HEK293 (cell line): ENCODE data around the gene UBTD1.

ENCODE experiments used
- ZBTB21 ChIP-seq: fragments of 450-650 bp; formaldehyde crosslinking; IDR thresholded peaks from 2 replicates; pipeline ENCODE4 v1.5.1; 2017; ENCODE audit warnings: missing biosample characterization, missing genetic modification characterization
- ZFP37 ChIP-seq: fragments of 450-650 bp; formaldehyde crosslinking; IDR thresholded peaks from 2 replicates; pipeline ENCODE4 v1.5.1; 2016; ENCODE audit warnings: missing biosample characterization, missing genetic modification characterization
- ZNF19 ChIP-seq: fragments of 450-650 bp; formaldehyde crosslinking; IDR thresholded peaks from 2 replicates; pipeline ENCODE4; 2016; ENCODE audit warnings: missing biosample characterization, missing genetic modification characterization, low read depth
- ZNF24 ChIP-seq: fragments of 450-650 bp; formaldehyde crosslinking; IDR thresholded peaks from 2 replicates; pipeline ENCODE4 v1.5.1; 2016; ENCODE audit warnings: missing biosample characterization, missing genetic modification characterization
- ZNF266 ChIP-seq: fragments of 450-650 bp; formaldehyde crosslinking; IDR thresholded peaks from 2 replicates; pipeline ENCODE4 v1.5.1; 2016; ENCODE audit warnings: missing biosample characterization, missing genetic modification characterization, low read depth
- ZNF366 ChIP-seq: fragments of 450-650 bp; formaldehyde crosslinking; conservative IDR thresholded peaks from 2 replicates; pipeline ENCODE4 v1.5.1; 2016; ENCODE audit warnings: missing biosample characterization, missing genetic modification characterization
- ZNF404 ChIP-seq: fragments of 450-650 bp; formaldehyde crosslinking; IDR thresholded peaks from 2 replicates; pipeline ENCODE4 v1.5.1; 2017; ENCODE audit warnings: missing biosample characterization, missing genetic modification characterization
- ZNF426 ChIP-seq: fragments of 450-650 bp; formaldehyde crosslinking; IDR thresholded peaks from 2 replicates; pipeline ENCODE4 v1.5.1; 2017; ENCODE audit warnings: missing biosample characterization, missing genetic modification characterization, mild to moderate bottlenecking, inconsistent platforms, moderate library complexity
- ZNF518A ChIP-seq: fragments of 450-650 bp; formaldehyde crosslinking; conservative IDR thresholded peaks from 2 replicates; pipeline ENCODE4 v1.5.1; 2016; ENCODE audit warnings: low read depth, missing biosample characterization, missing genetic modification characterization
- ZNF558 ChIP-seq: fragments of 450-650 bp; formaldehyde crosslinking; IDR thresholded peaks from 2 replicates; pipeline ENCODE4 v1.5.1; 2016; ENCODE audit warnings: missing biosample characterization, missing genetic modification characterization
- ZNF560 ChIP-seq: fragments of 450-650 bp; formaldehyde crosslinking; IDR thresholded peaks from 2 replicates; pipeline ENCODE4 v1.5.1; 2017; ENCODE audit warnings: missing biosample characterization, missing genetic modification characterization, borderline replicate concordance
- ZNF629 ChIP-seq: fragments of 450-650 bp; formaldehyde crosslinking; IDR thresholded peaks from 2 replicates; pipeline ENCODE4 v1.5.1; 2017; ENCODE audit warnings: missing biosample characterization, missing genetic modification characterization
- ZNF654 ChIP-seq: fragments of 450-650 bp; formaldehyde crosslinking; IDR thresholded peaks from 2 replicates; pipeline ENCODE4 v1.5.1; 2016; ENCODE audit warnings: low read depth, missing biosample characterization, missing genetic modification characterization
- ZNF664 ChIP-seq: fragments of 450-650 bp; formaldehyde crosslinking; IDR thresholded peaks from 2 replicates; pipeline ENCODE4 v1.5.1; 2016; ENCODE audit warnings: missing biosample characterization, missing genetic modification characterization
- ZNF791 ChIP-seq: fragments of 450-650 bp; formaldehyde crosslinking; IDR thresholded peaks from 2 replicates; pipeline ENCODE4 v1.5.1; 2016; ENCODE audit warnings: missing biosample characterization, missing genetic modification characterization
- ZXDB ChIP-seq: fragments of 450-650 bp; formaldehyde crosslinking; IDR thresholded peaks from 2 replicates; pipeline ENCODE4 v1.5.1; 2016; ENCODE audit warnings: missing biosample characterization, missing genetic modification characterization
- TF ChIP-seq, protein P1 (sequence below): fragments of 450-650 bp; formaldehyde crosslinking; conservative IDR thresholded peaks from 2 replicates; pipeline ENCODE4 v1.5.1; 2016; ENCODE audit warnings: low read depth, missing biosample characterization, missing genetic modification characterization
- TF ChIP-seq, protein P2 (sequence below): fragments of 450-650 bp; formaldehyde crosslinking; IDR thresholded peaks from 2 replicates; pipeline ENCODE4 v1.5.1; 2016; ENCODE audit warnings: missing biosample characterization, missing genetic modification characterization
- TF ChIP-seq, protein P3 (sequence below): fragments of 450-650 bp; formaldehyde crosslinking; IDR thresholded peaks from 2 replicates; pipeline ENCODE4 v1.5.1; 2016; ENCODE audit warnings: missing biosample characterization, missing genetic modification characterization

UBTD1 gene

GRCh38 chr10:97576487-97576886, 77.8 kb downstream of the UBTD1 start (continued):
- TF ChIP-seq, protein P1, sequence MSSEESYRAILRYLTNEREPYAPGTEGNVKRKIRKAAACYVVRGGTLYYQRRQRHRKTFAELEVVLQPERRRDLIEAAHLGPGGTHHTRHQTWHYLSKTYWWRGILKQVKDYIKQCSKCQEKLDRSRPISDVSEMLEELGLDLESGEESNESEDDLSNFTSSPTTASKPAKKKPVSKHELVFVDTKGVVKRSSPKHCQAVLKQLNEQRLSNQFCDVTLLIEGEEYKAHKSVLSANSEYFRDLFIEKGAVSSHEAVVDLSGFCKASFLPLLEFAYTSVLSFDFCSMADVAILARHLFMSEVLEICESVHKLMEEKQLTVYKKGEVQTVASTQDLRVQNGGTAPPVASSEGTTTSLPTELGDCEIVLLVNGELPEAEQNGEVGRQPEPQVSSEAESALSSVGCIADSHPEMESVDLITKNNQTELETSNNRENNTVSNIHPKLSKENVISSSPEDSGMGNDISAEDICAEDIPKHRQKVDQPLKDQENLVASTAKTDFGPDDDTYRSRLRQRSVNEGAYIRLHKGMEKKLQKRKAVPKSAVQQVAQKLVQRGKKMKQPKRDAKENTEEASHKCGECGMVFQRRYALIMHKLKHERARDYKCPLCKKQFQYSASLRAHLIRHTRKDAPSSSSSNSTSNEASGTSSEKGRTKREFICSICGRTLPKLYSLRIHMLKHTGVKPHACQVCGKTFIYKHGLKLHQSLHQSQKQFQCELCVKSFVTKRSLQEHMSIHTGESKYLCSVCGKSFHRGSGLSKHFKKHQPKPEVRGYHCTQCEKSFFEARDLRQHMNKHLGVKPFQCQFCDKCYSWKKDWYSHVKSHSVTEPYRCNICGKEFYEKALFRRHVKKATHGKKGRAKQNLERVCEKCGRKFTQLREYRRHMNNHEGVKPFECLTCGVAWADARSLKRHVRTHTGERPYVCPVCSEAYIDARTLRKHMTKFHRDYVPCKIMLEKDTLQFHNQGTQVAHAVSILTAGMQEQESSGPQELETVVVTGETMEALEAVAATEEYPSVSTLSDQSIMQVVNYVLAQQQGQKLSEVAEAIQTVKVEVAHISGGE (tag by site-specific recombination) = peak; percentile 83
- TF ChIP-seq ZNF560 (tag by site-specific recombination) = peak; percentile 86
- 0 out of 2 replicates have a peak, but pooled peaks have one; percentile 65 for TF ChIP-seq ZNF404 (tag by site-specific recombination)
- peak; percentile 46 for TF ChIP-seq ZNF654 (tag by site-specific recombination)
- peak; percentile 81; the same call in 1 of the 2 replicates for TF ChIP-seq ZXDB
- peak; percentile 79; the same call in 1 of the 2 replicates for TF ChIP-seq ZNF558 (tag by site-specific recombination)
- peak; percentile 77 for TF ChIP-seq ZNF629
- 0 out of 2 replicates have a peak, but pooled peaks have one; percentile 27 for TF ChIP-seq ZNF791 (tag by site-specific recombination)
- peak; percentile 83; the same call in 1 of the 2 replicates for TF ChIP-seq ZFP37
- TF ChIP-seq ZNF664 = peak; percentile 85
- peak; percentile 95 for TF ChIP-seq ZNF426
- TF ChIP-seq ZBTB21 = peak; percentile 54; the same call in 1 of the 2 replicates
- TF ChIP-seq ZNF19 (tag by site-specific recombination) = 0 out of 2 replicates have a peak, but pooled peaks have one; percentile 38
- peak; percentile 95 for TF ChIP-seq ZNF518A (tag by site-specific recombination)
- TF ChIP-seq ZNF366 (tag by site-specific recombination) = 0 out of 2 replicates have a peak, but pooled peaks have one; percentile 36
- peak; percentile 36; the same call in 1 of the 2 replicates for TF ChIP-seq ZNF24 (tag by site-specific recombination)
- TF ChIP-seq, protein P2, sequence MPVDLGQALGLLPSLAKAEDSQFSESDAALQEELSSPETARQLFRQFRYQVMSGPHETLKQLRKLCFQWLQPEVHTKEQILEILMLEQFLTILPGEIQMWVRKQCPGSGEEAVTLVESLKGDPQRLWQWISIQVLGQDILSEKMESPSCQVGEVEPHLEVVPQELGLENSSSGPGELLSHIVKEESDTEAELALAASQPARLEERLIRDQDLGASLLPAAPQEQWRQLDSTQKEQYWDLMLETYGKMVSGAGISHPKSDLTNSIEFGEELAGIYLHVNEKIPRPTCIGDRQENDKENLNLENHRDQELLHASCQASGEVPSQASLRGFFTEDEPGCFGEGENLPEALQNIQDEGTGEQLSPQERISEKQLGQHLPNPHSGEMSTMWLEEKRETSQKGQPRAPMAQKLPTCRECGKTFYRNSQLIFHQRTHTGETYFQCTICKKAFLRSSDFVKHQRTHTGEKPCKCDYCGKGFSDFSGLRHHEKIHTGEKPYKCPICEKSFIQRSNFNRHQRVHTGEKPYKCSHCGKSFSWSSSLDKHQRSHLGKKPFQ = 0 out of 2 replicates have a peak, but pooled peaks have one; percentile 18
- TF ChIP-seq, protein P3, sequence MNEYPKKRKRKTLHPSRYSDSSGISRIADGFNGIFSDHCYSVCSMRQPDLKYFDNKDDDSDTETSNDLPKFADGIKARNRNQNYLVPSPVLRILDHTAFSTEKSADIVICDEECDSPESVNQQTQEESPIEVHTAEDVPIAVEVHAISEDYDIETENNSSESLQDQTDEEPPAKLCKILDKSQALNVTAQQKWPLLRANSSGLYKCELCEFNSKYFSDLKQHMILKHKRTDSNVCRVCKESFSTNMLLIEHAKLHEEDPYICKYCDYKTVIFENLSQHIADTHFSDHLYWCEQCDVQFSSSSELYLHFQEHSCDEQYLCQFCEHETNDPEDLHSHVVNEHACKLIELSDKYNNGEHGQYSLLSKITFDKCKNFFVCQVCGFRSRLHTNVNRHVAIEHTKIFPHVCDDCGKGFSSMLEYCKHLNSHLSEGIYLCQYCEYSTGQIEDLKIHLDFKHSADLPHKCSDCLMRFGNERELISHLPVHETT (tag by site-specific recombination) = peak; percentile 70; the same call in 1 of the 2 replicates
- peak; percentile 86 for TF ChIP-seq ZNF266 (tag by site-specific recombination)
- TF ChIP-seq, all 188 proteins: peak for 35; not testable (repeated sequence) for 153
